Measurements from ENCODE around the gene IFITM5.
"Not testable (repeated sequence)": the region's sequence is repeated elsewhere in the genome, so short reads cannot be mapped to it uniquely, and the experiment has no call there.

IFITM5 gene

GRCh38 chr11:311013-311748 lies 11.9 kb upstream of the IFITM5 start:
- DNase-seq: not testable (repeated sequence)

DNA sequence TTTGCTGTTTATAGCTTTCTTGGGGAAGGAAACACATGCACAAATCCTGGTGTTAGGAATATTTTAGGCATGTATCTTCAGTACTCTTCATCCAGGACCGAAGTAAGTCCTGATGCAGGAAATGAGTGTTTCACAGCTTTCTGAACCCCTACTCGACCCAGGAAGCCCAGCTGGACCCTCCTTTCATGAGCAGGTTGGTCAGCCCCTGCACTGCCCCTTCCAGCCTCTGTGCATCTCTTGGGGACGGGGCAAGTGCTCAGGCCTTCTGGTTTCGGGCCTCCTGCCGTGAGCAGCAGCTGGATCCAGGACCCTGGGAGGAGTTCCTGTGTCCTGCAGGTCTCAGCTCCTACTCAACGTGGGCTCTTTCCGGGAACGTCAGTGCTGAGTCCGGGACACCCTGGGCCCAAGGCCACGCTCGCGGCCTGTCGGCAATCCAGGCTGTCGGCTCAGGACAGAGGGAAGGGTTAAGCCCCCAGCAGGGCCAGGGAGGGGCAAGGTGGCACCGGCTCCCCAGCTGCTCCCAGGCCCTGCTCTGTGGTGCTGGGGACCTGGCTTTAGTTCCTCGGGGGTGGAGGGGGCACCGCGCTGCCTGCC lies 10.8 kb upstream of the IFITM5 start:
- not testable (repeated sequence) for DNase-seq

- peak; percentile 47 for DNase-seq
These were observed 9.7 kb upstream of the IFITM5 start for GRCh38 chr11:308740-309665.

DNA sequence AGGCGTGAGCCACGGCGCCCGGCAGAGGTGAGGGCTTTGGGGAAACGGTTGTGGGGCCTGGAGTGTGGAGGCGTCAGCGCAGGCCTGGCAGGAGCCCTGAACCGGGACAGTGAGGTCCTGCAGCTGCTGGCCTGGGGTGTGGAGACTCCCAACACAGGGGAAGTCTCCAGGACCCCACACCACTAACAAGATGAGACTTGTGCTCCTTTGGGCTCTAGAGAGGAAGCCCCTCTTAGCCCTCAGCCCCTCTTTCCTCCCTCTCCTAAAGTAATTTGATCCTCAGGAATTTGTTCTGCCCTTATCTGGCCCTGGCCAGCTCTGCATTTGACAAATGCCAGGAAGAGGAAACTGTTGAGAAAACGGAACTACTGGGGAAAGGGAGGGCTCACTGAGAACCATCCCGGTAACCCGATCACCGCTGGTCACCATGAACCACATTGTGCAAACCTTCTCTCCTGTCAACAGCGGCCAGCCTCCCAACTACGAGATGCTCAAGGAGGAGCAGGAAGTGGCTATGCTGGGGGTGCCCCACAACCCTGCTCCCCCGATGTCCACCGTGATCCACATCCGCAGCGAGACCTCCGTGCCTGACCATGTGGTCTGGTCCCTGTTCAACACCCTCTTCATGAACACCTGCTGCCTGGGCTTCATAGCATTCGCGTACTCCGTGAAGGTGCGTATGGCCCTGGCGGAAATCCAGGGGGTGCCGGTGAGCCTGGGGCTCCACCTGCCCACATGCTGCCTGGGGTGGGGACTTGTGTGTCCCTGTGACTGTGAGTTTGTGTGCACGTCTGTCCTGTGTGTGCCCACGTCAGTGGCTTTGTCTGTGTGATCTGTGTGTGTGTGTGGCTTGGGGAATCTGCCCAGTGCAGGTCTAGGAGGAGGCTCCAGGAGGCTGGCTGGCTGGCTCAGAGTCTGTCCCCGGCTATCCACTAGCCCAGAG lies 8.7 kb upstream of the IFITM5 start, which contains the start of gene IFITM2:
Gene IFITM2 (plus strand): TSS at position 51 of the 943 bp plus-strand sequence. CDS start 377 bp downstream, at position 428.
- DNase-seq: peak; percentile 63

DNA sequence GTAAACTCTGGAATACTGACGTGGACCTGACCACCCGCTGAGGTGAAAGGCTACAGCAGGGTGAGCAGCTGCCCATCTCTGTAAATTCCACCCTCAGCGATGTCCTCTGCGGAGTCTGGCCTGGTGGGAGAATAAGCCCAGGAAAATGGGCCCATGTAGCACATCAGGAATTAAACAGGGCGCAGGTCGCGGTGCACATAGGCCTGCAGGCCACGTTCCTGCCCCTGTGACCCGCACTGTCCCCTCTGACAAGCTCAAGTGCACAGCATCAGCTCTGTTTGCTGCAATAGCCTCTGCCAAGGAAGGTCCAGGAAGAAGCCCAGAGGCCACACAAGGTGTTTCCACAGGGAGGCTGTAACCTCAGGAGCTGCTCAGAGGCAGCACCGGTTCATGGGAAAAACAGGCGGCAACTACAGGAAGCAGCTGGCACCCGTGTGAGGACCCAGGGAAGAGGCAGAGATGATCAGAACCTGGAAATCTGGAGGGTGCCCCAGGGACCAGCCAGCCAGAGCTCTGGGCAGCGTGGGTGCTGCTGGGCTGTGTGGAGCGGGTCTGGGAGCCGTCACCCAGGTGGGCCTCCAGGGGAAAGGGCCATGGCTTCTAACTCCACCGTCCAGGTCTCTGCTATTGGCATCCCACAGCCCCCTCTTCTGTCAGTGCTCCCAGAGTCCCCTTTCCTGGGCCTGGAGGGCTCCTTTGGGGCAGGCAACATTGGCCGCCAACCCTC lies 7.5 kb upstream of the IFITM5 start:
- DNase-seq: no peak

- DNase-seq: no peak
These were observed 6.5 kb upstream of the IFITM5 start for GRCh38 chr11:305844-306211.

GRCh38 chr11:304915-305843 lies 5.9 kb upstream of the IFITM5 start:
- peak; percentile 59 for DNase-seq

- no peak for DNase-seq
These were observed 4.8 kb upstream of the IFITM5 start for GRCh38 chr11:304061-304506.

- DNase-seq: no peak
These were observed 4.0 kb upstream of the IFITM5 start for GRCh38 chr11:303363-303762.

GRCh38 chr11:299951-300735 lies 817 bp upstream of the IFITM5 start:
- DNase-seq: no peak

DNA sequence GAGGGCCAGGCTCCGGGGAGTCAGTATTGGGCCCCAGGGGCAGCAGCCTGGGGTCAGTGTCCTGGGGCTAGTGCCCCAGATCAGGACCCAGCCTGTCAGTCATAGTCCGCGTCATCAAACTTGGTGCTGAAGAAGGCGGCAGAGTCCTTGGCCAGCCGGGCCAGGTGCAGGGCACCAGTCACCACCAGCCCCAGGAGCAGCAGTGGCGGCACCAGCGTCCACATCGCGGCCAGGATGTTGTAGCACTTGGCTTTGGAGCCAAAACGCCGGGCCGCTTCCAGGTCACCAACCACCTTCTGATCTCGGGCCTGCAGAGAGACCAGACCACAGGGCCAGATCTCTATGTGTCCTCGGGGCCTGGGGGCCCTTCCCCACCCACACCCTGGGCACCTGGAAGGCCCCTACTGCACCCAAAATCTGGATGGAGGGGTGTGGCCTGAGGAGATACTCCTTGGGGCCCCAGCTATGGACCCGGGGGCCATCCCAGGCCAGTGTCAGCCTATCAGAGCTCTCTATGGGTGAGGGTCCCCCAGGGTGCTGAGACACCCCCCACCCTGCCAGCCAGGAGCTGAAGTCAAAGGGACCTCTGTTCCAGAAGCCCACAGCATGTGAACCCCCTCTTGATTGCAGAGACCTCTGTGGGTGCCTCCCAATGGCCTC lies 790 bp downstream of the IFITM5 start:
- DNase-seq: no peak

- no peak for DNase-seq
These were observed 1.5 kb downstream of the IFITM5 start for GRCh38 chr11:297586-298405.

- DNase-seq: no peak
These were observed 2.2 kb downstream of the IFITM5 start for GRCh38 chr11:297051-297585.

DNA sequence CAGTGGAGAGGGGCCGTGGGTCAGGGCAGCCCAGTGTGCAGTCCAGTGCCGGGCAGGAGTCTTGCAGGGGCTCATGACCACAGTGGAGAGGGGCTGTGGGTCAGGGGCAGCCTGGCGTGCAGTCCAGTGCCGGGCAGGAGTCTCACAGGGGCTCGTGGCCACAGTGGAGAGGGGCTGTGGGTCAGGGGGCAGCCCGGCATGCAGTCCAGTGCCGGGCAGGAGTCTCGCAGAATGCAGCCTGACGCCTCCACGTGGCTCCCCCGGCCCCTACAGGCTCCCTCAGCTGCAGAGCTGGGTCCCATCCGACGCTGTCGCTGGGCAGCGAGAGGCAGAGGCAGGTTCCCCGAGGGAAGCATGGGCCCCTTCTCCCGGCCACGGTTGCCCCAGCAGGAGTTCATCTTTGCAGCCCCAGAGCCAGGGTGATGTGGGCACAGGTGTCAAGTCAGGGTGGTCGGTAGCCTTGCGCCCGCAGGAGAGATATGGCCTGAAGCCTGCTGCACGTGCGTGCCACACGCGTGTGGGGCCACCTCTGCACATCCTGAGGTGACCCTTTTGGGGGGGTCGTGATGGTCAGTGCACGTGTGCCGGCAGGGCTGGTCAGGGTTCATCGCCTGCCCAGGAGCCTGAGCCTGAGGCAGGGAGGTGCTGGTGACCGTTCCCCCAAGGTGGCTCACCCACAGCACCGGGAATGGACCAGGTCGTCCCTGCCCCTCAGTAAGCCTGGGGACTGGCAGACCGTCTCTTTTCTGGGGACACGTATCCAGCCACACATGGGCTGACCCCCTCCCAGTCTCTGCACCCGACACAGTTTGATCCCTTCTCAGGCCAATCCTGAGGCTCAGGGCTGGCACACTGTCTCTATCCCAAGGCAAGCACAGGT lies 2.9 kb downstream of the IFITM5 start:
- no peak for DNase-seq

DNA sequence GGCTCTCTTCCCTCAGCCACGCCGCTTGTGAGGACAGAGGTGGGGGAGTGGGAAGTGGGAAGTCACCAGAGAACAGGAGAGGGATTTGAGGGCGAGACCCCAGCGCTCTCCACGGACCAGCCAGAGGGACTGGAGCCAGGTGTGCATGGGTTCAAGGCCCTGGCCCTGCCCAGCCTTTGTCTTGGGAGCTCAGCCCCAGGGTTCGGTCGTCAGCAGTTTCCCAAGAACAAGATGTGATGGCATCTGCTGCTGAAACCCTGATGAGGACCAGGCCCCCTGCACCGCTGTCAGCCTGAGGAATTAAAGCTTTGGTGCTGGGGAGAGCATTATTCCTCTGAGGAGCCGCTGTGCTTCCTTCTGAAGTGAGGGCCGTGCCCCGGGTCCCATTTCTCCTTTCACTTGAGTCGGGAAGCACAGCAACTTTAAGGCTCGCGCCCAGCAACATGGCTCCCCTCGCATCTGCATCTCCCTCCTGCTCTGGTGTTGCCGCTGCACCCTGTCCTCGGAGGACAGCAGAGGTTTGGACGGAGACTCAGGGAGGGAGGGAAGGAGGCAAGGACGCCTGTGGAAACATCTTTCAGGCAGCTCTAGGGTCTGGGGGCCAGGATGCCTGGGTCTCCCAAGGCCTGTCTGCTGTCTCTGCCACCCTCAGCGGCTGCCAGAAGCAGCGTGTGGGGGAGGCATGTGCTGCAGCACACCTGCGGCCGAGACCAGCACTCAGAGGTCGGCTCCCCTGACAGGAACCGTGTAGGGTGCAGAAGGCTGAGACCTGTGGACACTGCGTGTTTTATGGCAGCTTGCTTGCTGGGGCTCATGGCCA lies 3.8 kb downstream of the IFITM5 start:
- DNase-seq: no peak

- DNase-seq: no peak
These were observed 4.5 kb downstream of the IFITM5 start for GRCh38 chr11:294780-295179.

Measured in central memory CD4-positive, alpha-beta T cell (primary cell).